Neuronal stem cell (in vitro differentiated cells): ENCODE results near the gene IL32.

Source experiments
- DNase-seq: peaks from one replicate; pipeline ENCODE4 v3.0.0-alpha.2; 2013; ENCODE audit warnings: low spot score
- H2AFZ ChIP-seq: one replicate; pipeline ENCODE4 v1.6.1; 2013; ENCODE audit warnings: mild to moderate bottlenecking, low read length, inconsistent platforms
- H2AK5ac ChIP-seq: 2 replicates; pipeline ENCODE4 v1.6.1; 2013; ENCODE audit warnings: low read depth, mild to moderate bottlenecking, inconsistent platforms, low read length, moderate library complexity, mixed read lengths
- H2BK120ac ChIP-seq: 2 replicates; pipeline ENCODE4 v1.6.1; 2013; ENCODE audit warnings: low read depth, mild to moderate bottlenecking, inconsistent platforms, low read length, moderate library complexity, mixed read lengths
- H2BK12ac ChIP-seq: one replicate; pipeline ENCODE4 v1.6.1; 2013; ENCODE audit warnings: low read length, inconsistent platforms
- H2BK15ac ChIP-seq: 2 replicates; pipeline ENCODE4 v1.6.1; 2013; ENCODE audit warnings: mild to moderate bottlenecking, low read length, inconsistent platforms, mixed read lengths
- H2BK5ac ChIP-seq: one replicate; pipeline ENCODE4 v1.6.1; 2013; ENCODE audit warnings: inconsistent platforms, mild to moderate bottlenecking, low read length, moderate library complexity
- H3K14ac ChIP-seq: one replicate; pipeline ENCODE4 v1.6.1; 2013; ENCODE audit warnings: low read length, inconsistent platforms
- H3K18ac ChIP-seq: 2 replicates; pipeline ENCODE4 v1.6.1; 2013; ENCODE audit warnings: low read length, inconsistent platforms
- H3K23ac ChIP-seq: 2 replicates; pipeline ENCODE4 v1.6.1; 2013; ENCODE audit warnings: low read depth, mild to moderate bottlenecking, mixed read lengths, low read length, inconsistent platforms; ENCODE audit not compliant: poor library complexity
- H3K27ac ChIP-seq: replicated peaks from 3 replicates; pipeline ENCODE4 v1.5.1; 2013; ENCODE audit warnings: low read length, inconsistent platforms
- H3K27me3 ChIP-seq, 3 experiments: 2 replicates each; pipeline ENCODE4 v1.6.1; 2013; ENCODE audit warnings: low read length in 3 of 3, mild to moderate bottlenecking in 2 of 3, inconsistent platforms in 1 of 3, low read depth in 1 of 3, mixed read lengths in 1 of 3, moderate library complexity in 1 of 3; ENCODE audit not compliant: control insufficient read depth in 3 of 3, insufficient read depth in 3 of 3
- H3K36me3 ChIP-seq, 2 donors: replicated peaks in 1 of 2; 2 replicates each; pipeline ENCODE4 v1.6.1; 2013; ENCODE audit warnings: low read length in 2 of 2; ENCODE audit not compliant: control insufficient read depth in 2 of 2, insufficient read depth in 2 of 2
- H3K4ac ChIP-seq: 2 replicates; pipeline ENCODE4 v1.6.1; 2013; ENCODE audit warnings: inconsistent platforms, mild to moderate bottlenecking, low read length, moderate library complexity
- H3K4me1 ChIP-seq, 2 donors: 1 replicate in 1 of 2; 2 replicates in 1 of 2; pipeline ENCODE4 v1.6.1; 2013; ENCODE audit warnings: low read length in 2 of 2, low read depth in 1 of 2; ENCODE audit not compliant: control insufficient read depth in 2 of 2, insufficient read depth in 1 of 2
- H3K4me2 ChIP-seq: one replicate; pipeline ENCODE4 v1.6.1; 2013; ENCODE audit warnings: mild to moderate bottlenecking, low read length, inconsistent platforms; ENCODE audit not compliant: insufficient read depth, poor library complexity, severe bottlenecking
- H3K4me3 ChIP-seq, 2 donors: 2 replicates each; pipeline ENCODE4 v1.5.1; 2013; ENCODE audit warnings: low read length in 2 of 2, mild to moderate bottlenecking in 2 of 2, inconsistent platforms in 1 of 2, moderate library complexity in 1 of 2
- H3K79me1 ChIP-seq: one replicate; pipeline ENCODE4 v1.6.1; 2013; ENCODE audit warnings: low read depth, mild to moderate bottlenecking, inconsistent platforms, low read length, moderate library complexity
- H3K9ac ChIP-seq: one replicate; pipeline ENCODE4 v1.6.1; 2013; ENCODE audit warnings: mild to moderate bottlenecking, low read depth, low read length, inconsistent platforms; ENCODE audit not compliant: poor library complexity
- H3K9me3 ChIP-seq, 2 donors: replicated peaks in 1 of 2; 2 replicates each; pipeline versions ENCODE3 to v1.6.1; 2013; ENCODE audit warnings: low read length in 2 of 2, mild to moderate bottlenecking in 2 of 2, inconsistent platforms in 1 of 2, low read depth in 1 of 2, mixed read lengths in 1 of 2, moderate library complexity in 1 of 2; ENCODE audit not compliant: control insufficient read depth in 2 of 2, insufficient read depth in 1 of 2
- H4K8ac ChIP-seq: one replicate; pipeline ENCODE4 v1.6.1; 2013; ENCODE audit warnings: low read depth, mild to moderate bottlenecking, inconsistent platforms, low read length, moderate library complexity
- H4K91ac ChIP-seq: one replicate; pipeline ENCODE4 v1.6.1; 2013; ENCODE audit warnings: low read length, low read depth, mild to moderate bottlenecking, inconsistent platforms; ENCODE audit not compliant: poor library complexity
- WGBS, 2 donors: extraction: QIAGEN DNeasy Blood & Tissue Kit; methylation state at CpG; one replicate each; pipeline ENCODE4 v1.1.7; 2013; ENCODE audit warnings: missing lambda C conversion rate in 2 of 2, mixed read lengths in 1 of 2; ENCODE audit not compliant: insufficient read length in 2 of 2, insufficient replicate concordance in 1 of 2; ENCODE audit errors: extremely low coverage in 2 of 2; 5-methylcytosine and 5-hydroxymethylcytosine counted together

IL32 gene

DNA sequence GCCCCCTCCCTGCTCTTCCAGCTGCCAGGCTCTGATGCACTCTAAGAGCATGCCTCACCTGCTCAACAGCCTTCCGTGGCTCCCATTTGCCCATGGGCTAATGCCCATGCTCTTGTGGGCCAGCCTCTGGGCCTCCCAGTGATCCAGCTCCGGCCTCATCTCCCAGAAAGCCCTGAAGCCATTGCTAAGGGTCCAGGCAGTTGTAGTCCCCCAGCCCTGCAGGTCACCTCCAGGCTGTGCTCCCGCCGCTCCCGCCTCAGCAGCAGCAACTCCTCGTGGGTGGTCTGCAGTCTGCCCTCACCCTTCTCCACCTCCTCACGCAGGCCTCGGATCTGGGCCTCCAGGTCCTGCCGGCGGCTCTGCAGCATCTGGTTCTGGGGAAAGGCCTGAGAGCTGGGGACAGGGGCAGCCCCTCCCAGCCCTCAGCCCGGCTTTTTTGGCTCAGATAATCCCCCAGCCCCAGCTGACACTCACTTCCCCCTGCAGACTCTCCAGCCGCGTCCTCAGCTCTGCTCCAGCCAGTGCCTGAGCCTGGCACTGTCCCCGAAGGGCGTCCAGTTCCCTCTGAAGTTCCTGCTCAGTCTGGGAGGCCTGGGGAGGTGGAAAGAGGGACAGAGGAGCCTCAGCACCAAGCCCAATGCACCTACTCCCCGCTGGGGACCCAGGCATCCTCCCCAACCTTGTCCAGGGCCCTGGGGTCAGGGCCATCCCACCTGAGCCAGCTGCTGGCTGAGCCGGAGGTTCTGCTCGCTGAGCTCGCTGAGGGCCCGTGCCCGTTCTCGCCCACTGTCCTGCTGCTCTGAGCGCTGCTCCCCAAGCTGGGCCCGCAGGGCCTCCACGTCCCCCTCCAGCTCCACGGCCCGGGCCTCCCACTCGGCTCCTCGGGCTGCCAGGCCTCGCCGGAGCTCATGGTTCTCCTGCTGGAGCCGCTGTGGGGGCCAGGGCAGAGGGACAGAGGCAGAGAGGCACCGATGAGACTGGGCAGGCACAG is 34.9 kb upstream of the IL32 start:
- no peak overlapping the region for H2BK120ac ChIP-seq
- peak overlapping the region; percentile 41 for H3K4ac ChIP-seq
- no peak overlapping the region for H3K4me2 ChIP-seq
- peaks cover 3 to 5% of the 10 kb centered on the region in 2 donors for H3K4me1 ChIP-seq
- DNase-seq: no peak
- H3K27me3 ChIP-seq: peaks cover 2 to 33% (median 16%) of the 10 kb centered on the region in 3 experiments
- H3K9me3 ChIP-seq: no peaks in the 10 kb centered on the region
- peak overlapping the region; percentile 67 for H2BK5ac ChIP-seq
- no CpG with 5 or more reads among the region's 33 CpGs for WGBS, 2 donors
- peak overlapping the region; percentile 16 for H2BK12ac ChIP-seq
- H2AK5ac ChIP-seq: peak overlapping the region; percentile 83
- H3K27ac ChIP-seq: no peak overlapping the region
- H3K18ac ChIP-seq: peak overlapping the region; percentile 83
- peak overlapping the region; percentile 53 for H2AFZ ChIP-seq
- H3K9ac ChIP-seq: no peak overlapping the region
- H4K91ac ChIP-seq: no peak overlapping the region
- H3K23ac ChIP-seq: no peak overlapping the region
- H3K4me3 ChIP-seq: no peak overlapping the region
- no peak overlapping the region for H4K8ac ChIP-seq
- H3K14ac ChIP-seq: no peak overlapping the region
- H3K36me3 ChIP-seq: peaks cover 9 to 24% of the 10 kb centered on the region in 2 donors
- no peak overlapping the region for H2BK15ac ChIP-seq
- no peaks in the 10 kb centered on the region for H3K79me1 ChIP-seq

- no peaks in the 10 kb centered on the region for H3K9me3 ChIP-seq
- no CpG with 5 or more reads among the region's 7 CpGs for WGBS, 2 donors
- H3K4me1 ChIP-seq: peaks cover 3 to 5% of the 10 kb centered on the region in 2 donors
- H3K14ac ChIP-seq: no peak overlapping the region
- no peak for DNase-seq
- peaks cover 15 to 52% (median 37%) of the 10 kb centered on the region in 3 experiments for H3K27me3 ChIP-seq
- no peak overlapping the region for H2BK12ac ChIP-seq
- H3K4ac ChIP-seq: no peak overlapping the region
- no peak overlapping the region for H2BK120ac ChIP-seq
- H3K79me1 ChIP-seq: no peaks in the 10 kb centered on the region
- H3K9ac ChIP-seq: no peak overlapping the region
- no peak overlapping the region for H4K91ac ChIP-seq
- no peak overlapping the region for H3K18ac ChIP-seq
- H3K36me3 ChIP-seq: peaks cover 0 to 3% of the 10 kb centered on the region in 2 donors
- H3K4me3 ChIP-seq: no peak overlapping the region
- no peak overlapping the region for H2BK15ac ChIP-seq
- no peak overlapping the region for H2AK5ac ChIP-seq
- no peak overlapping the region for H3K27ac ChIP-seq
- no peak overlapping the region for H2BK5ac ChIP-seq
- no peak overlapping the region for H2AFZ ChIP-seq
- H3K23ac ChIP-seq: no peak overlapping the region
- no peak overlapping the region for H3K4me2 ChIP-seq
- no peak overlapping the region for H4K8ac ChIP-seq
Measured at GRCh38 chr16:3032624-3033023, 32.8 kb upstream of the IL32 start.

DNA sequence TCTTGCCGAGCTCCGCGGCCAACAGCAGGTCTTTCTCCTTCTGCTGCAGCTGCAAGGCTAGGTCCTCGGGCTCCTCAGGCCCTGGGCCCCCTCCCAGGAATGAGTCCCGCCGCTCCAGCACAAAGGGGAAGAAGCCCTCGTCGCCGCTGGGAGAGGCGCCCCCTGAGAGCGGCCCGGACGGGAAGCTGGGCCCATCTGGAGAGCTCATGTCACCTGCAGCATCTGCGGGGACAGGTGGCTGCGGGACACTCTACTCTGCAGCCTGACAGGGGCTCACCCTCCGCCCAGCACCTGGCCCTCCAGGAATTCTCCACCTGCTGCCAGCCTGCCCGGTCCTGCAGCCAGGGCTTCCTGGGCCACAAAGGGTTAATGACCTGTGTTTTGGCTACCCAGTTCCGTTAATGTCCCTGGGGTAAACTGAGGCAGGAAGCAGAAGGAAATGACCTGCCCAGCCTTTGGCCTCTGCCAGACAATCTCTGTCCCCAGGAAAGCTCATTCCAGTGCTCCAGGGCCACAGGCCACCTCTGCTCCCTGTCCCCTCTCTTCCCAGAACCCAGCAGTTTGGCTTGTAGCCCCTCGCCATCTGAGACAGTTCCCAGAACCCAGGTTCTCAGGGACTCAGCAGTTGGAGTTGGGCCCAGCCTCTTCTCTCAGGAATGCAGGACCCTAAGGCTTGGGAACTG is 30.0 kb upstream of the IL32 start:
- DNase-seq: no peak
- Histone ChIP-seq H3K4ac (no peak overlapping the region), H2BK12ac (no peak overlapping the region), H2BK5ac (no peak overlapping the region), H3K27ac (no peak overlapping the region), H3K9me3 (no peaks in the 10 kb centered on the region), H3K23ac (no peak overlapping the region), H3K36me3 (no peaks in the 10 kb centered on the region), H3K79me1 (peaks cover 1% of the 10 kb centered on the region), H4K91ac (no peak overlapping the region), H3K18ac (peak overlapping the region; percentile 64), H3K9ac (no peak overlapping the region), H2BK120ac (no peak overlapping the region), H3K4me3 (no peak overlapping the region), H3K4me1 (peaks cover 0 to 5% of the 10 kb centered on the region in 2 donors), H3K4me2 (no peak overlapping the region), H2BK15ac (peak overlapping the region; percentile 67), H3K14ac (no peak overlapping the region), H4K8ac (no peak overlapping the region), H2AFZ (no peak overlapping the region), H3K27me3 (peaks cover 21 to 67% (median 58%) of the 10 kb centered on the region in 3 experiments), H2AK5ac (peak overlapping the region; percentile 14)
- WGBS, 2 donors: no CpG with 5 or more reads among the region's 19 CpGs
